ENCODE data around the gene STRBP.

STRBP gene

DNA sequence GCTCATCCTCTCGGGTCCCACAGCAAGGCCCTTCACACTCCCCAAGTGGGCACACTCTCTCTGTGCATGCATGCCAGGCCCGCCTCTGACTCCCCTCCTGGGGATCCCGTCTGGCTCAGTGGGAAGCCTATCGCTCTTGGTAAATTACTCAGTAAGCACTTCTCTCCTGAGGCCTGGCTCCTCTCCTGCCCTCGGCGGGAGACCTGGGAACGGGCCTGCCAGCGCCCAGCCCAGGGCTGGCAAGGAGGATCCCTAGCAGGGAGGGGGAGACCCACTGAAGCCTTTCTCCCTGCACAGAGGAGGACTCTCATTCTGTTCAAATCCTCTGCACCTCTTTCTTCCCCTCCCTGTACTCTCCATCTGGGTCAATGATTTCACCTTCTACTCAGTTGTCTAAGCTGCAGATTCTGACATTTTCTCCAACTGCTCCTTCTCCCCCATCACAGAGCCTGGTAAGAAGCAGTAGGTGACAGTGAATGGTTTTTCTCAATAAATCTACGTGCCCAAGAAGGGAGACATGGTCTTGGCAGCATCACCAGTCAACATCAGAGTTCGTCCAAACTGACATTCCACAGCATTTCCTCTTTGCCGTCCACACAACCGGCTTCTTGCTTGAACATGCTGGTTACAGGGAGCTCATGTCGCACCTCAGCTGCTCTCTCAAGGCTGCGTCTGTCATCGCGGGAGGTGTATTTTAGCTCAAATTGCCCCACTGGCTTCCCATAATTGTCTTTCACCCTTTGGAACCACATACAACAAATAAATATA, 153.1 kb downstream of the STRBP start:
- Histone ChIP-seq H3K36me3 (ENCODE audit: control insufficient read depth, insufficient read depth, low read length) (peaks cover 39% of the 10 kb centered on the region), H3K27ac (ENCODE audit: low read depth, low read length) (no peak overlapping the region), H3K4me1 (ENCODE audit: control insufficient read depth, insufficient read depth, low read length) (peaks cover 4% of the 10 kb centered on the region; the same call in 1 of the 2 replicates), H3K9ac (ENCODE audit: low read depth, low read length) (no peak overlapping the region), H3K27me3 (ENCODE audit: control insufficient read depth, insufficient read depth, low read length) (no peaks in the 10 kb centered on the region), H3K4me3 (ENCODE audit: low read depth, low read length) (no peak overlapping the region), H3K9me3 (ENCODE audit: control insufficient read depth, insufficient read depth, low read length) (no peaks in the 10 kb centered on the region)

DNA sequence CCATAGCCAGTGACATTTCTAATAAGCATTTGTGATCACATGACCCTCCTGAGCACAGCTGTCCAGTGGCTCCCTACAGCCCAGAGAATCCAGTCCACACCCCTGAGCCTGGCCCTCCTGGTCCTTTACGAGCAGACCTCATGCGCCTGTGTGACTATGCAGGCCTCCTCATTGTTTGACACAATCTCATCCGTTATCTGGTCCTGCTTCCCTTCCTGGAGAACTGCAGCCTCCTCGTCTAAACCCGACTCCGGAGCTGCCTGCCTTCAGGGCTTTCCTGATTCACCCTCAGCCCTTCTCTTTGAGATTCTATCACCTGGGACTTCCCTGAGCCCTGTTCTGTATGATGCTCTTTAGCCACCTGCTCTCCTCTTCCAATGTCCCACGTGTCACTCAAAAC, 155.2 kb downstream of the STRBP start:
- no peak overlapping the region for H3K9ac ChIP-seq (ENCODE audit: low read depth, low read length)
- H3K27ac ChIP-seq (ENCODE audit: low read depth, low read length): no peak overlapping the region

DNA sequence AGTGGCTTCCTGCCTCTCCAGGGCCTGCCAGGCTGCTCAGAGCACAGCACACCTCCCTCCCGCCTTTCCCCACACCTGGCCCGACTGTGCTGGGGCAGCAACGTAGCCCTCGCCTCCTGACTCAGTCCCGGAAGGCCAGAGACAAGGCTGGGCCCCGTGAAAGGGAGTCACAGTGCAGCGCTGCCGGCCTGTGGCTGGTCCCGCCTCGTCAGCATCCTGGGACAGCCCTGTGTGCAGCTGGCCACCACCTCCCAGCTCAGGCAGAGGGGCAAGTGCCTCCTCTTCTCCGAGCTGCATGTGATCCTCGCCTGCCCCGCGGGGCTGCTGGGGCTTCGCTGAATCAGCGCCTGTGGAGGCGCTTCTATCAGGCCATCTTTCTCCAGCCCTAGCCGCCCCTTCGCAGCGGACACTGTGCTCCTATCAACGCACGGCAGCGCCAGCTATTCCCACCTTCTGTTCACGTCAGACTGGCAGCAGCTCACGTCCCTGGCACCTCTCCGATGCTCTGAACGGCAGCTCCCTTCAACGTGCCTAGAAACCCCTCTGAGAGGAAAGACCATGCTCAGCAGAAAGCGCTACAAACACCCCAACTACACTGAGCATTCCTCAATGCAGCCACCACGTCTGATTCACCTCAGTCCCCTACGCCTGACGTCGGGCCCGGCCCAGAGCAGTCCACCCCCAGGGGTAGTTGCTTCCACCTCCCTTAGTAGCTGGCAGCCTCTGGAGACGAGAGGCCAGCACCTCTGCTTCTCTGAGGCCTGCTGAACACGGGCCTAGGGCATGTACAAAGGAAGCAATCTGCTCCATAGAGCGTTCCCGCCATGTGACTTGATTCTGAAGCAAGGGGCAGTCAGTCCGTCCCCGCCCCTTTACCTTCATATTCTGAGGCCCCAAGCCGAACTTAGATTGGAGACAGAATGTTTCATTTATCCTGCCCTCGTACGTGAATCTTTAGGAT, 156.1 kb downstream of the STRBP start:
- H3K9ac ChIP-seq (ENCODE audit: low read depth, low read length): no peak overlapping the region

More for the DNA sequence above, 155.2 kb downstream of the STRBP start:
- Histone ChIP-seq H3K27me3 (ENCODE audit: control insufficient read depth, insufficient read depth, low read length) (no peaks in the 10 kb centered on the region), H3K36me3 (ENCODE audit: control insufficient read depth, insufficient read depth, low read length) (peaks cover 57% of the 10 kb centered on the region), H3K4me1 (ENCODE audit: control insufficient read depth, insufficient read depth, low read length) (peaks cover 4% of the 10 kb centered on the region; the same call in 1 of the 2 replicates), H3K9me3 (ENCODE audit: control insufficient read depth, insufficient read depth, low read length) (no peaks in the 10 kb centered on the region), H3K4me3 (ENCODE audit: low read depth, low read length) (no peak overlapping the region)

GRCh38 chr9:123111427-123112014, 156.9 kb downstream of the STRBP start:
- peaks cover 62% of the 10 kb centered on the region for H3K36me3 ChIP-seq (ENCODE audit: control insufficient read depth, insufficient read depth, low read length)
- H3K27ac ChIP-seq (ENCODE audit: low read depth, low read length): no peak overlapping the region

More for the DNA sequence above, 156.1 kb downstream of the STRBP start:
- Histone ChIP-seq H3K27ac (ENCODE audit: low read depth, low read length) (no peak overlapping the region), H3K27me3 (ENCODE audit: control insufficient read depth, insufficient read depth, low read length) (no peaks in the 10 kb centered on the region), H3K36me3 (ENCODE audit: control insufficient read depth, insufficient read depth, low read length) (peaks cover 62% of the 10 kb centered on the region), H3K9me3 (ENCODE audit: control insufficient read depth, insufficient read depth, low read length) (no peaks in the 10 kb centered on the region), H3K4me3 (ENCODE audit: low read depth, low read length) (no peak overlapping the region), H3K4me1 (ENCODE audit: control insufficient read depth, insufficient read depth, low read length) (peaks cover 4% of the 10 kb centered on the region; the same call in 1 of the 2 replicates)

GRCh38 chr9:123109540-123110279, 158.7 kb downstream of the STRBP start:
- Histone ChIP-seq H3K27me3 (ENCODE audit: control insufficient read depth, insufficient read depth, low read length) (no peaks in the 10 kb centered on the region), H3K4me3 (ENCODE audit: low read depth, low read length) (no peak overlapping the region), H3K9me3 (ENCODE audit: control insufficient read depth, insufficient read depth, low read length) (no peaks in the 10 kb centered on the region), H3K4me1 (ENCODE audit: control insufficient read depth, insufficient read depth, low read length) (peaks cover 4% of the 10 kb centered on the region; the same call in 1 of the 2 replicates), H3K9ac (ENCODE audit: low read depth, low read length) (no peak overlapping the region), H3K36me3 (ENCODE audit: control insufficient read depth, insufficient read depth, low read length) (peaks cover 65% of the 10 kb centered on the region), H3K27ac (ENCODE audit: low read depth, low read length) (no peak overlapping the region)

More at GRCh38 chr9:123111427-123112014, 156.9 kb downstream of the STRBP start:
- no peaks in the 10 kb centered on the region for H3K27me3 ChIP-seq (ENCODE audit: control insufficient read depth, insufficient read depth, low read length)
- H3K4me3 ChIP-seq (ENCODE audit: low read depth, low read length): no peak overlapping the region
- H3K4me1 ChIP-seq (ENCODE audit: control insufficient read depth, insufficient read depth, low read length): peaks cover 4% of the 10 kb centered on the region; the same call in 1 of the 2 replicates
- H3K9ac ChIP-seq (ENCODE audit: low read depth, low read length): no peak overlapping the region
- H3K9me3 ChIP-seq (ENCODE audit: control insufficient read depth, insufficient read depth, low read length): no peaks in the 10 kb centered on the region

- no peak overlapping the region for H3K27ac ChIP-seq (ENCODE audit: low read depth, low read length)
- H3K4me3 ChIP-seq (ENCODE audit: low read depth, low read length): no peak overlapping the region
- peaks cover 4% of the 10 kb centered on the region; the same call in 1 of the 2 replicates for H3K4me1 ChIP-seq (ENCODE audit: control insufficient read depth, insufficient read depth, low read length)
- H3K9ac ChIP-seq (ENCODE audit: low read depth, low read length): no peak overlapping the region
- no peaks in the 10 kb centered on the region for H3K27me3 ChIP-seq (ENCODE audit: control insufficient read depth, insufficient read depth, low read length)
- H3K36me3 ChIP-seq (ENCODE audit: control insufficient read depth, insufficient read depth, low read length): peaks cover 67% of the 10 kb centered on the region
- H3K9me3 ChIP-seq (ENCODE audit: control insufficient read depth, insufficient read depth, low read length): no peaks in the 10 kb centered on the region
Observed at GRCh38 chr9:123108976-123109375, 159.4 kb downstream of the STRBP start.

GRCh38 chr9:123107639-123108285, 160.6 kb downstream of the STRBP start:
- H3K27ac ChIP-seq (ENCODE audit: low read depth, low read length): no peak overlapping the region
- no peak overlapping the region for H3K9ac ChIP-seq (ENCODE audit: low read depth, low read length)
- H3K9me3 ChIP-seq (ENCODE audit: control insufficient read depth, insufficient read depth, low read length): no peaks in the 10 kb centered on the region
- no peak overlapping the region for H3K4me3 ChIP-seq (ENCODE audit: low read depth, low read length)
- no peaks in the 10 kb centered on the region for H3K27me3 ChIP-seq (ENCODE audit: control insufficient read depth, insufficient read depth, low read length)
- peaks cover 9% of the 10 kb centered on the region; the same call in 1 of the 2 replicates for H3K4me1 ChIP-seq (ENCODE audit: control insufficient read depth, insufficient read depth, low read length)
- H3K36me3 ChIP-seq (ENCODE audit: control insufficient read depth, insufficient read depth, low read length): peaks cover 65% of the 10 kb centered on the region

DNA sequence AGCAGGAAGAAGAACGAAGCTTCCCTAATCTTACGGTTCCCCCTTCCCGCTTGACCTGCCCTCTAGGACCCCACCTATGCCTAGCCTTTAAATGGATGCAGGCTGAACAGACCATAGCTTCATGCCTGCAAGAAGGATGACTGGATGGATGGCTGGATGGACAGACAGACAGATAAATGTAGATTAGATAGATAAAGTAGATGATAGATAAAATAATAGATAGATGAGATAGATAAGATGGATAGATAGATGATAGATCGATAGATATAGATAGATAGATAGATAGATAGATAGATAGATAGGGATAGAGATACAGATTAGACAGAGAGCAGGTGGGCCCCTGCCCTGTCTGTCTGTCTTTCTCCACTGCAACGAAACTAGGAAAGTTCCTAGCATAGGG, 162.9 kb downstream of the STRBP start:
- Histone ChIP-seq H3K9ac (ENCODE audit: low read depth, low read length) (no peak overlapping the region), H3K36me3 (ENCODE audit: control insufficient read depth, insufficient read depth, low read length) (peaks cover 75% of the 10 kb centered on the region), H3K4me1 (ENCODE audit: control insufficient read depth, insufficient read depth, low read length) (peaks cover 11% of the 10 kb centered on the region), H3K27ac (ENCODE audit: low read depth, low read length) (no peak overlapping the region), H3K9me3 (ENCODE audit: control insufficient read depth, insufficient read depth, low read length) (no peaks in the 10 kb centered on the region), H3K4me3 (ENCODE audit: low read depth, low read length) (no peak overlapping the region), H3K27me3 (ENCODE audit: control insufficient read depth, insufficient read depth, low read length) (no peaks in the 10 kb centered on the region)

DNA sequence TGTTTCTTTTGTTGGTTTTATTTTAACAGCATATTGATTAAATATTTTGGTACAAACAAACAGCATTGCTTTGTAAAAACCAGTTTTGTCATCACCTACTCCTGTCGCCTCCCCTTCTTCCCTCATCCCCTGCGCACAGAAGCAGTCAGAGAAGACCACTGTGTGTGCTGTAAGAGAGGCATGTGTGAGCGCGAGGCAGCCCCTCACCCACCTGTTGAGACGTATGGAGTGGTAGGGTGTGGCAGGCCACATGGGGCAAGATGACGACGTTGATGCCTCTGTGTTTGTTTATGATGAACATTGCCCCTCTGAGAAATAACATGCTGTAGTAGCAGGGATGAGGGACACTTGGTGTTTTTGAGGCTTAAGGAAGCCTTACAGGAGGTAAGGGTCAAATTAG, 163.6 kb downstream of the STRBP start:
- Histone ChIP-seq H3K4me1 (ENCODE audit: control insufficient read depth, insufficient read depth, low read length) (peaks cover 11% of the 10 kb centered on the region), H3K27ac (ENCODE audit: low read depth, low read length) (no peak overlapping the region), H3K9ac (ENCODE audit: low read depth, low read length) (no peak overlapping the region), H3K27me3 (ENCODE audit: control insufficient read depth, insufficient read depth, low read length) (no peaks in the 10 kb centered on the region), H3K36me3 (ENCODE audit: control insufficient read depth, insufficient read depth, low read length) (peaks cover 78% of the 10 kb centered on the region), H3K9me3 (ENCODE audit: control insufficient read depth, insufficient read depth, low read length) (no peaks in the 10 kb centered on the region), H3K4me3 (ENCODE audit: low read depth, low read length) (no peak overlapping the region)
